Measurements from ENCODE around the gene VAV1.

DNA sequence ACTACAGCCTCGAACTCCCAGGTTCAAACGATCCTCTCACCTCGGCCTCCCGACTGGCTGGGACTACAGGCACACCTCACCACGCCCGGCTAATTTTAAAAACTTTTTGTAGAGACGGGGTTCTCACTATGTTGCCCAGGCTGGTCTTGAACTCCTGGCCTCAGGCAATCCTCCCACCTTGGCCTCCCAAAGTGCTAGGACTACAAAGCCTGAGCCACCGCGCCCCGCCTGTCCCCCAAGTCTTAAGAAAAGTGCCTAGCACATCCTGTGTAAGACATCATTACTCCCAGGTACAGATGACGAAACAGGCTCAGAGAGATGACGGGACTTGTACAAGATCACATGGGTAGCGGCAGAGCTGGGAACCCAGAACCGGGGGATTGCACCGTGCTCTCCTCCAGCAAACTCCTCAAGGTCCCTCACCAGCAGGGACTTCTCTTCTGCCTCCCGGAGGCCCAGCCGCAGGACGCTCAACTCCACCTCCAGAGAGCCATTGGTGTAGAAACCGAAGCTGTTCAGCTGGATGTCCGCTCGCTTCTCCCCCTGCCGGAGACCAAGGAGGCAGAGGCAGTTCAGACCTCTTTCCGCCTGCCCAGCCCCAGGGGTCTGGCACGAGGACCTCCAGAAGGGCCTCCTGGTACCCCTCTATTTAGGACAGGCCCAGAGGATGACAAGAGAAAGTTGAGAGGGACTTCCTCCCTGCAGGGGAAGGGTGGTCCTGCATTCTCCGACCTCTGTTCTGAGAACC is 36.2 kb upstream of the VAV1 start:
- TF ChIP-seq MEF2D (tag; conservative IDR thresholded peaks at IDR 0.05; ENCODE audit: low read depth), result no peak
- no peak for TF ChIP-seq CBFA2T3 (IDR thresholded peaks at IDR 0.05)
- TF ChIP-seq, protein P1, sequence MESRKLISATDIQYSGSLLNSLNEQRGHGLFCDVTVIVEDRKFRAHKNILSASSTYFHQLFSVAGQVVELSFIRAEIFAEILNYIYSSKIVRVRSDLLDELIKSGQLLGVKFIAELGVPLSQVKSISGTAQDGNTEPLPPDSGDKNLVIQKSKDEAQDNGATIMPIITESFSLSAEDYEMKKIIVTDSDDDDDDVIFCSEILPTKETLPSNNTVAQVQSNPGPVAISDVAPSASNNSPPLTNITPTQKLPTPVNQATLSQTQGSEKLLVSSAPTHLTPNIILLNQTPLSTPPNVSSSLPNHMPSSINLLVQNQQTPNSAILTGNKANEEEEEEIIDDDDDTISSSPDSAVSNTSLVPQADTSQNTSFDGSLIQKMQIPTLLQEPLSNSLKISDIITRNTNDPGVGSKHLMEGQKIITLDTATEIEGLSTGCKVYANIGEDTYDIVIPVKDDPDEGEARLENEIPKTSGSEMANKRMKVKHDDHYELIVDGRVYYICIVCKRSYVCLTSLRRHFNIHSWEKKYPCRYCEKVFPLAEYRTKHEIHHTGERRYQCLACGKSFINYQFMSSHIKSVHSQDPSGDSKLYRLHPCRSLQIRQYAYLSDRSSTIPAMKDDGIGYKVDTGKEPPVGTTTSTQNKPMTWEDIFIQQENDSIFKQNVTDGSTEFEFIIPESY (CRISPR knock-in tag; IDR thresholded peaks at IDR 0.05), result no peak
- TF ChIP-seq, protein P2, sequence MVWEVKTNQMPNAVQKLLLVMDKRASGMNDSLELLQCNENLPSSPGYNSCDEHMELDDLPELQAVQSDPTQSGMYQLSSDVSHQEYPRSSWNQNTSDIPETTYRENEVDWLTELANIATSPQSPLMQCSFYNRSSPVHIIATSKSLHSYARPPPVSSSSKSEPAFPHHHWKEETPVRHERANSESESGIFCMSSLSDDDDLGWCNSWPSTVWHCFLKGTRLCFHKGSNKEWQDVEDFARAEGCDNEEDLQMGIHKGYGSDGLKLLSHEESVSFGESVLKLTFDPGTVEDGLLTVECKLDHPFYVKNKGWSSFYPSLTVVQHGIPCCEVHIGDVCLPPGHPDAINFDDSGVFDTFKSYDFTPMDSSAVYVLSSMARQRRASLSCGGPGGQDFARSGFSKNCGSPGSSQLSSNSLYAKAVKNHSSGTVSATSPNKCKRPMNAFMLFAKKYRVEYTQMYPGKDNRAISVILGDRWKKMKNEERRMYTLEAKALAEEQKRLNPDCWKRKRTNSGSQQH (CRISPR knock-in tag; IDR thresholded peaks at IDR 0.05), result no peak
- TF ChIP-seq, protein P3, sequence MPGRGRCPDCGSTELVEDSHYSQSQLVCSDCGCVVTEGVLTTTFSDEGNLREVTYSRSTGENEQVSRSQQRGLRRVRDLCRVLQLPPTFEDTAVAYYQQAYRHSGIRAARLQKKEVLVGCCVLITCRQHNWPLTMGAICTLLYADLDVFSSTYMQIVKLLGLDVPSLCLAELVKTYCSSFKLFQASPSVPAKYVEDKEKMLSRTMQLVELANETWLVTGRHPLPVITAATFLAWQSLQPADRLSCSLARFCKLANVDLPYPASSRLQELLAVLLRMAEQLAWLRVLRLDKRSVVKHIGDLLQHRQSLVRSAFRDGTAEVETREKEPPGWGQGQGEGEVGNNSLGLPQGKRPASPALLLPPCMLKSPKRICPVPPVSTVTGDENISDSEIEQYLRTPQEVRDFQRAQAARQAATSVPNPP (IDR thresholded peaks at IDR 0.05; ENCODE audit: borderline replicate concordance, insufficient read depth, insufficient read length), result no peak

Measured in K562 (cell line).